Small intestine (tissue), 16 donors: ENCODE data around the gene CORO1A. TPM values are rescaled to one million over a fixed set of nuclear protein-coding genes. Genes with fewer than 3 reads are reported as not detected.

Source experiments
- DNase-seq, 2 donors: peaks; one replicate each; pipeline versions ENCODE4 v3.0.0 to v3.0.0-alpha.2; 2013
- FAIRE-seq: peaks from 2 replicates; lab custom pipeline; 2012; peaks lifted over from hg19 to GRCh38; lab: Jason Lieb, UNC
- H3K27ac ChIP-seq, 3 donors: one replicate each; pipeline ENCODE4 v1.5.1; 2013; ENCODE audit warnings: low read length in 2 of 3, mild to moderate bottlenecking in 2 of 3, control low read depth in 1 of 3, inconsistent platforms in 1 of 3, low read depth in 1 of 3, moderate library complexity in 1 of 3
- H3K27me3 ChIP-seq, 3 donors: one replicate each; pipeline ENCODE4 v1.6.1; 2013; ENCODE audit warnings: low read length in 3 of 3, inconsistent platforms in 1 of 3; ENCODE audit not compliant: control insufficient read depth in 3 of 3, insufficient read depth in 3 of 3
- H3K36me3 ChIP-seq, 3 donors: one replicate each; pipeline ENCODE4 v1.6.1; 2013; ENCODE audit warnings: low read length in 3 of 3, inconsistent platforms in 1 of 3, low read depth in 1 of 3, mild to moderate bottlenecking in 1 of 3, moderate library complexity in 1 of 3; ENCODE audit not compliant: control insufficient read depth in 3 of 3, insufficient read depth in 2 of 3
- H3K4me1 ChIP-seq, 3 donors: one replicate each; pipeline ENCODE4 v1.6.1; 2013; ENCODE audit warnings: low read length in 2 of 3, inconsistent platforms in 1 of 3, low read depth in 1 of 3, mild to moderate bottlenecking in 1 of 3, moderate library complexity in 1 of 3; ENCODE audit not compliant: control insufficient read depth in 3 of 3, insufficient read depth in 2 of 3
- H3K4me3 ChIP-seq, 3 donors: one replicate each; pipeline ENCODE4 v1.5.1; 2013; ENCODE audit warnings: low read length in 3 of 3, control low read depth in 1 of 3, inconsistent platforms in 1 of 3, low read depth in 1 of 3, mild to moderate bottlenecking in 1 of 3, moderate library complexity in 1 of 3
- H3K9me3 ChIP-seq, 2 donors: one replicate each; pipeline ENCODE4 v1.6.1; 2013; ENCODE audit warnings: low read depth in 1 of 2, low read length in 1 of 2; ENCODE audit not compliant: control insufficient read depth in 2 of 2, insufficient read depth in 1 of 2
- WGBS, 3 donors: extraction: QIAGEN DNeasy Blood & Tissue Kit; methylation state at CpG; one replicate each; pipeline ENCODE4 v1.1.7; 2013; 5-methylcytosine and 5-hydroxymethylcytosine counted together
- long read RNA-seq, 10 donors: transcript quantifications; one replicate each; lab custom pipeline, GENCODE V29; 2026
- polyA plus RNA-seq, 4 donors: library from polyadenylated mRNA; stranded (reverse) in 3 of 4; unstranded in 1 of 4; fragments of 200-250 nt in 3 of 4; fragments of 120-200 nt in 1 of 4; gene quantifications; one replicate each; pipeline versions ENCODE4 v1.2.1 to v1.2.3, GENCODE V29; 2013
- donor health status: healthy with polysubstance abuse.
- donor health status: control.
- donor health status: control.
- donor health status: Bipolar disorder and iron deficiency.
- donor health status: healthy.

CORO1A gene
- polyA plus RNA-seq, result 10 to 100 TPM; 27.3 to 65.7 (median 32.7) TPM
- long read RNA-seq, donor 1, result 0 reads
- long read RNA-seq, donor 2, partial matches to known transcripts, result 6 of 12 reads
- long read RNA-seq, donor 2, other reads (novel, unspliced or antisense), result 0 of 12 reads
- long read RNA-seq, donor 3, transcript CORO1A-201 (11 exons, 1,803 nt), result major isoform, 6 of 18 reads
- long read RNA-seq, donor 3, partial matches to known transcripts, result 10 of 18 reads
- long read RNA-seq, donor 3, other reads (novel, unspliced or antisense), result 0 of 18 reads
- long read RNA-seq, donor 4, result 0 reads
- long read RNA-seq, donor 5, partial matches to known transcripts, result 0 of 2 reads
- long read RNA-seq, donor 5, other reads (novel, unspliced or antisense), result 0 of 2 reads
- long read RNA-seq, donor 6, transcript CORO1A-201 (11 exons, 1,803 nt), result major isoform, 8 of 10 reads
- long read RNA-seq, donor 6, partial matches to known transcripts, result 0 of 10 reads
- long read RNA-seq, donor 6, other reads (novel, unspliced or antisense), result 0 of 10 reads
- long read RNA-seq, donor 7, partial matches to known transcripts, result 0 of 1 reads
- long read RNA-seq, donor 7, other reads (novel, unspliced or antisense), result 0 of 1 reads
- long read RNA-seq, donor 8, partial matches to known transcripts, result 0 of 1 reads
- long read RNA-seq, donor 8, other reads (novel, unspliced or antisense), result 0 of 1 reads
- long read RNA-seq, donor 9, partial matches to known transcripts, result 0 of 1 reads
- long read RNA-seq, donor 9, other reads (novel, unspliced or antisense), result 0 of 1 reads
- long read RNA-seq, donor 10, transcript CORO1A-201 (11 exons, 1,803 nt), result major isoform, 7 of 15 reads
- long read RNA-seq, donor 10, partial matches to known transcripts, result 8 of 15 reads
- long read RNA-seq, donor 10, other reads (novel, unspliced or antisense), result 0 of 15 reads

DNA sequence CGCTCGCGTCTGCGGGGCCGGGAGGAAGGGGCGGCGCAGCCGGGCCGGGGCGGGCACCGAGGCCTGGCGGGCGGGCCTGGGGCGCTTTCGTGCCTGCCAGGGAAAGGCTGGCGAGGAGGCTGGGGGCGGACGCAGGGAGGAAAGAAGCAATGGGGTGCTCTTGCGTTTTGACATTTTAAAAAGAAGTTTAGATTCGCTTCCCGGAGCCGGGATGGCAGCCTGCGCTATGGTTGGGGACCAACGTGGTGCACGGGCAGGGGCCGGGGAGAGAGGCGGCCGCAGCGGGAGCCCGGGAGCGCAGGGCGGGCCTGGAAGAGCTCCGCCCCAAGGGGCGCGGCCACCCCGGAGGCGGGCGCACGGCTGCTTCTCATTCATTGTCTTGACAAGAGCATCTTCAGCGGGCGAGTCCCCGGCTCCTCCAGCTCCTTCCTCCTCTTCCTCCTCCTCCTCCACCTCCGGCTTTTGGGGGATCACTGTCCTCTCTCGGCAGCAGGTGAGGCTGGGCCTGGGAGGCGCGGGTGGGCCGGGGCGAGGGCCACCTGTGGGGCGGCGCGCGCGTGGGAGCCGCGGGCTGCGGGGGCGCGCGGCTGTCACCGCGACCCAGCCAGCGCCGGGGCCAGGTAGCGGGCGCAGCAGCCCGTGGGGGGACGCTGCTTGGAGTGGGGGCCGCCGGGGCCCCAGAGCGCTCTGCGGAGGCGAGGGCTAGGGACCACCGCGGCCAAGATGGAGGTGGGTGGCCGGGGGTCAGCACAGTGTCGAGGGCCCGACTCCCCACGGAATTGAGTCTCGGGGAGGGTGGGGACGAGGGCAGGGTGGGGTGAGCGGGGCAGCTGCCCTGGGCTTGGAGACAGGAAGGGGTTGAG, at the start of gene CORO1A:
CORO1A (plus strand) TSS at position 370 of the 863 bp plus-strand sequence. CDS start 1,608 bp downstream, outside the sequence.
- 1 to 3% (median 1%) methylated on average over 42 to 81 of the region's 81 CpGs for WGBS, 3 donors
- peak within 1 kb of the TSS; percentile 57 to 73 (median 61) for H3K4me3 ChIP-seq
- DNase-seq (peak; percentile 81 to 91), FAIRE-seq (no peak)
- H3K27me3 ChIP-seq, result peaks cover 0 to 8% (median 0%) of the 10 kb centered on the region in 3 donors
- peaks cover 0 to 12% (median 0%) of the 10 kb centered on the region in 3 donors for H3K4me1 ChIP-seq
- H3K36me3 ChIP-seq, result peaks cover 0 to 26% (median 0%) of the 10 kb centered on the region in 3 donors
- H3K9me3 ChIP-seq, result no peaks in the 10 kb centered on the region
- H3K27ac ChIP-seq, result peak within 1 kb of the TSS; percentile 23 to 87 (median 53)

GRCh38 chr16:30136971-30137605, 46.3 kb upstream of the CORO1A start:
- Histone ChIP-seq H3K4me3 (no peak overlapping the region), H3K27me3 (no peaks in the 10 kb centered on the region), H3K4me1 (peaks cover 0 to 7% (median 3%) of the 10 kb centered on the region in 3 donors), H3K36me3 (no peaks in the 10 kb centered on the region), H3K9me3 (no peaks in the 10 kb centered on the region), H3K27ac (no peak overlapping the region)
- DNase-seq (no peak), FAIRE-seq (no peak)
- 77 to 82% (median 80%) methylated on average over 11 of the region's 11 CpGs for WGBS, 3 donors

DNA sequence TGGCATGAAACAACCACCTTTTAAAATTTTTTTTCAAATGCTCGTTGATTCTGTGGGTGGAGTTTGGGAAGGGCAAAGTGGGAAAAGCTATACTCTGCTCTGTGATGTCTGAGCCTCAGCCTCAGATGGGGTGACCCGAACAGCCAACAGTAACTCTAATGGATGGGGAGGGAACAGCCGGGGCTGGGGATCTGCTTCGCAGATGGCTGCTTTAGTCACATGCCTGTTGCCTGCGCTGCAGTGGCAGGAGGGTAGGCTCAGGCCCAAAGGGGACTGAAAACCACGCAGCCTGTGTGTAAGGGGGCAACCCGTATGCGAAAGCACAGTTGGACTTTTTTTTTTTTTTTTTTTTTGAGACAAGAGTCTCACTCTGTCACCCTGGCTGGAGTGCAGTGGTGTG, 45.5 kb upstream of the CORO1A start:
- Histone ChIP-seq H3K9me3 (no peaks in the 10 kb centered on the region), H3K4me1 (peaks cover 0 to 7% (median 3%) of the 10 kb centered on the region in 3 donors), H3K36me3 (no peaks in the 10 kb centered on the region), H3K27me3 (no peaks in the 10 kb centered on the region), H3K27ac (no peak overlapping the region), H3K4me3 (no peak overlapping the region)
- no peak for FAIRE-seq
- DNase-seq, result no peak
- 82 to 88% (median 82%) methylated on average over 8 of the region's 8 CpGs for WGBS, 3 donors

GRCh38 chr16:30139583-30140481, 43.6 kb upstream of the CORO1A start:
- H3K4me3 ChIP-seq, result no peak overlapping the region
- 67 to 68% (median 68%) methylated on average over 13 of the region's 13 CpGs for WGBS, 3 donors
- no peaks in the 10 kb centered on the region for H3K9me3 ChIP-seq
- no peaks in the 10 kb centered on the region for H3K36me3 ChIP-seq
- H3K27me3 ChIP-seq, result no peaks in the 10 kb centered on the region
- DNase-seq (peak; percentile 56 to 69), FAIRE-seq (no peak)
- peak overlapping the region in 2 of 3 donors; percentile 53 for H3K27ac ChIP-seq
- peaks cover 0 to 7% (median 3%) of the 10 kb centered on the region in 3 donors for H3K4me1 ChIP-seq

- no peaks in the 10 kb centered on the region for H3K27me3 ChIP-seq
- no peak for DNase-seq
- peaks cover 0 to 7% (median 3%) of the 10 kb centered on the region in 3 donors for H3K4me1 ChIP-seq
- no peaks in the 10 kb centered on the region for H3K36me3 ChIP-seq
- WGBS, 3 donors, result 93 to 100% (median 96%) methylated on average over 2 of the region's 2 CpGs
- H3K9me3 ChIP-seq, result no peaks in the 10 kb centered on the region
- no peak overlapping the region for H3K27ac ChIP-seq
- no peak overlapping the region for H3K4me3 ChIP-seq
- FAIRE-seq, result no peak
These were observed 41.7 kb upstream of the CORO1A start for GRCh38 chr16:30141750-30142149.

- FAIRE-seq (no peak), DNase-seq (peak; percentile 6 to 39)
These were observed 40.6 kb upstream of the CORO1A start for GRCh38 chr16:30142672-30143346.

More at GRCh38 chr16:30142672-30143346, 40.6 kb upstream of the CORO1A start:
- no peaks in the 10 kb centered on the region for H3K9me3 ChIP-seq
- peaks cover 0 to 7% (median 3%) of the 10 kb centered on the region in 3 donors for H3K4me1 ChIP-seq
- no peak overlapping the region for H3K27ac ChIP-seq
- WGBS, 3 donors, result 78 to 81% (median 80%) methylated on average over 13 of the region's 13 CpGs
- no peaks in the 10 kb centered on the region for H3K27me3 ChIP-seq
- no peak overlapping the region for H3K4me3 ChIP-seq
- H3K36me3 ChIP-seq, result no peaks in the 10 kb centered on the region
